Measurements from ENCODE around the gene FRMD1. TPM values are rescaled to one million over a fixed set of nuclear protein-coding genes. Genes with fewer than 3 reads are reported as not detected.
A peak's percentile ranks its signal among the peaks of the same experiment; 100 is the strongest.

The FRMD1 gene
- total and polyA plus RNA-seq, 12 donors = 0.12 to 1.3 (median 0.21) TPM; not detected in 4

- H3K4me1 ChIP-seq = peaks cover 18 to 40% (median 36%) of the 10 kb centered on the region in 9 donors
- WGBS, 2 donors = 95 to 97% methylated on average over 26 of the region's 26 CpGs
- intact Hi-C loops (cut with DNase I) = loop anchor here in 6 of 10 donors (5.0 to 10.0 kb wide), 5 partner anchors 118 to 148 kb away; no protein-coding TSS in a partner anchor
- no peaks in the 10 kb centered on the region for H3K9me3 ChIP-seq
- ATAC-seq (no peak), DNase-seq (no peak)
- H3K27me3 ChIP-seq = no peaks in the 10 kb centered on the region
- H3K4me3 ChIP-seq = no peak overlapping the region
- no peak for TF ChIP-seq CTCF (IDR thresholded peaks at IDR 0.05)
- no peaks in the 10 kb centered on the region for H3K36me3 ChIP-seq
- H3K27ac ChIP-seq = no peak overlapping the region
Observed at GRCh38 chr6:168052291-168052891, 26.6 kb downstream of the FRMD1 start.

GRCh38 chr6:168051648-168052047 is 27.4 kb downstream of the FRMD1 start:
- intact Hi-C loops (cut with DNase I) = loop anchor here in 6 of 10 donors (5.0 to 10.0 kb wide), 5 partner anchors 117 to 147 kb away; no protein-coding TSS in a partner anchor
- Histone ChIP-seq H3K9me3 (no peaks in the 10 kb centered on the region), H3K4me3 (no peak overlapping the region), H3K4me1 (peaks cover 18 to 38% (median 34%) of the 10 kb centered on the region in 9 donors), H3K27ac (no peak overlapping the region), H3K27me3 (no peaks in the 10 kb centered on the region), H3K36me3 (no peaks in the 10 kb centered on the region)
- no peak for ATAC-seq
- DNase-seq = no peak
- 98% methylated on average over 9 of the region's 9 CpGs for WGBS, 2 donors
- no peak for TF ChIP-seq CTCF (IDR thresholded peaks at IDR 0.05)

GRCh38 chr6:168050881-168051586 is 28.0 kb downstream of the FRMD1 start:
- intact Hi-C loops (cut with DNase I) = loop anchor here in 6 of 10 donors (5.0 to 10.0 kb wide), 5 partner anchors 116 to 146 kb away; no protein-coding TSS in a partner anchor
- peak in 1 of 9 donors; percentile 38 for TF ChIP-seq CTCF (IDR thresholded peaks at IDR 0.05)

GRCh38 chr6:168050225-168050880 is 28.7 kb downstream of the FRMD1 start:
- DNase-seq (no peak), ATAC-seq (no peak)
- TF ChIP-seq CTCF (IDR thresholded peaks at IDR 0.05) = no peak
- Histone ChIP-seq H3K27ac (no peak overlapping the region), H3K9me3 (no peaks in the 10 kb centered on the region), H3K36me3 (no peaks in the 10 kb centered on the region), H3K4me3 (no peak overlapping the region), H3K4me1 (peaks cover 22 to 37% (median 34%) of the 10 kb centered on the region in 9 donors), H3K27me3 (no peaks in the 10 kb centered on the region)
- 83% methylated on average over 25 to 27 of the region's 27 CpGs for WGBS, 2 donors
- intact Hi-C loops (cut with DNase I) = loop anchor here in 6 of 10 donors (5.0 to 10.0 kb wide), 5 partner anchors 116 to 146 kb away; no protein-coding TSS in a partner anchor

More at GRCh38 chr6:168050881-168051586, 28.0 kb downstream of the FRMD1 start:
- WGBS, 2 donors = 77 to 78% methylated on average over 23 of the region's 23 CpGs
- H3K36me3 ChIP-seq = no peaks in the 10 kb centered on the region
- no peak overlapping the region for H3K4me3 ChIP-seq
- H3K4me1 ChIP-seq = peaks cover 22 to 37% (median 34%) of the 10 kb centered on the region in 9 donors
- DNase-seq = no peak
- H3K27ac ChIP-seq = no peak overlapping the region
- H3K9me3 ChIP-seq = no peaks in the 10 kb centered on the region
- ATAC-seq = no peak
- no peaks in the 10 kb centered on the region for H3K27me3 ChIP-seq

All from heart right ventricle (tissue), 16 donors.